NCI-H2196 (cell line): ENCODE measurements around the gene TIGD6.

ENCODE experiments used
- DNase-seq: peaks from one replicate; lab custom pipeline; 2025; ENCODE audit not compliant: unreplicated experiment; lab: John Stamatoyannopoulos, UW

TIGD6 gene

DNA sequence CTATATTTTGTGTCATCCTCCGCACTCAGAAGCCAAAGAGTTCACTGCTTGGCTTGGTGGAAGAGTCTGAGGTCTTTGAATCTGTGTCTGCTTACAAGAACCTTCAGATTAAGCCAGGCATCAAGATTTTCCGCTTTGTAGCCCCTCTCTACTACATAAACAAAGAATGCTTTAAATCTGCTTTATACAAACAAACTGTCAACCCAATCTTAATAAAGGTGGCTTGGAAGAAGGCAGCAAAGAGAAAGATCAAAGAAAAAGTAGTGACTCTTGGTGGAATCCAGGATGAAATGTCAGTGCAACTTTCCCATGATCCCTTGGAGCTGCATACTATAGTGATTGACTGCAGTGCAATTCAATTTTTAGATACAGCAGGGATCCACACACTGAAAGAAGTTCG, 19.2 kb downstream of the TIGD6 start:
- DNase-seq, result no peak

DNA sequence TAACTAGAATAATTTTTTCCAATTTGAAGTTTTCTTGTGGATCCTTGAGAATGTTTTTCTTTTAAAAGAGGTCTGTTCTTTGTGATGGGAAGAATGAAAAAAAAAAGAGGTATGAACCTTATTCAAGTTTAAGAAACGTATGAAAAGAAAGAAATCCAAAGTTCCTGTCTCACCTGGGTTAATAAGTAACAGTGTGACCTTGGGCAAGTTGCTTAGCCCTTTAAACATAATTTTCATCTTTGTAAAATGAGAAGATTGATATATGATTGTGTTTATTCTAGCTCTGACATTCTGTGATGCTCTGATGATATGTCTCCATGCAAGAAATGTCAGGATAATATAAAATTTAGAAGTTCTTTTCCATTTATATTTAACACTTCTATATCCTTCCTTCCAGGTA, 20.6 kb downstream of the TIGD6 start:
- DNase-seq, result no peak

- no peak for DNase-seq
These were observed 25.0 kb downstream of the TIGD6 start for GRCh38 chr5:149975409-149975808.

- no peak for DNase-seq
These were observed 31.1 kb downstream of the TIGD6 start for GRCh38 chr5:149969181-149969930.

DNA sequence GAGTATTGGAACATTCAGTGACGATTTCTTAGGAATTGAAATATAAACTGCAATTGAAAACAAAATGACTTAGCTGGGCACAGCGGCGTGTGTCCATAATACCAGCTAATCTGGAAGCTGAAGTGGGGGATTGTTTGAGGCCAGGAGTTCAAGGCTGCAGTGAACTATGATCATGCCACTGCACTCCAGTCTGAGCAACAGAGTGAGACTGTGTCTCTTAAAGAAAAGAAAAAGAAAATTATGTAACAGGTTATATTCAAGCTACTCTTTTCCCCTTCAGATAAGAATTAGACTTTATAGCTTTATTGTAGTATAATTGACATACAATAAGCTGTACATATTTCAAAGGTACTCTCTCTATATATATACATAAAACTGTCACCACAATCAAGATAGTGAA, 33.5 kb downstream of the TIGD6 start:
- no peak for DNase-seq

DNA sequence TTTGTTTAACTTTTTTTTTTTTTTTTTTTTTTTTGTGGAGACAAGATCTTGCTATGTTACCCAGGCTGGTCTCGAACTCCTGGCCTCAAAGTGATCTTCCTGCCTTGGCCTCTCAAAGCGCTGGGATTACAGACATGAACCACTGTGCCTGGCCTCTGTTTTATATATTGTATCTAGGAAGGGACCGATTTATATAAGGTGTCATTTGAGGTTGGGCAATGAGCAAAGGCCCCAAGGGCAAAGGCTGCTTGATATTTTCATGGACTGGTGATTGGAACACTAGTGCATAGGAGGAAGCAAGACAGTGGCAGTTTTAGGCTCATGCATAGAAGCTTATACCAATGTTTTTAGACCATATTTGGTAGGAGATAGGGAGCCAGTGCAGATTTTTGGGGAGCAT, 36.7 kb downstream of the TIGD6 start:
- no peak for DNase-seq

- DNase-seq, result no peak
These were observed 37.7 kb downstream of the TIGD6 start for GRCh38 chr5:149962601-149963300.

DNA sequence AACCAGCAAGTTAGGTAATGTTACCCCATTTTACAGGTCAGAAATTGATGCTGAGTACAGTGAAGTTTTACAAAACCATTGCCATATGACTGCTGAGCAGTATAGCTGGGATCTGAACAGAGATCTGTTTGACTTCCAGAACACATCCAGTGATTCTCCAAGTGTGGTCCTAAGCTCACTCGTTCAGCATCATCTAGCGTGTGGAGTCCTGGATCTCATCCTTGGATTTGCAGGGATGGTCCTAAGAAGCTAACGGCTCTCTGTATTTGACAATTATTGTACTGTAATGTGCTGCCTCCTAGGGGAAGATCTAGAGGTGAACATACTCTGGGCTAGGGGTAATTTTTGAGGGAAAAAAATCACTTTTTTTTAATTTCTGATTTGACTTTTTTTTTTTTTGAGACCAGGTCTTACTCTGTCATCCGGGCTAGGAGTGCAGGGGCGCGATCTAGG, 38.5 kb downstream of the TIGD6 start:
- peak; percentile 30 for DNase-seq

DNA sequence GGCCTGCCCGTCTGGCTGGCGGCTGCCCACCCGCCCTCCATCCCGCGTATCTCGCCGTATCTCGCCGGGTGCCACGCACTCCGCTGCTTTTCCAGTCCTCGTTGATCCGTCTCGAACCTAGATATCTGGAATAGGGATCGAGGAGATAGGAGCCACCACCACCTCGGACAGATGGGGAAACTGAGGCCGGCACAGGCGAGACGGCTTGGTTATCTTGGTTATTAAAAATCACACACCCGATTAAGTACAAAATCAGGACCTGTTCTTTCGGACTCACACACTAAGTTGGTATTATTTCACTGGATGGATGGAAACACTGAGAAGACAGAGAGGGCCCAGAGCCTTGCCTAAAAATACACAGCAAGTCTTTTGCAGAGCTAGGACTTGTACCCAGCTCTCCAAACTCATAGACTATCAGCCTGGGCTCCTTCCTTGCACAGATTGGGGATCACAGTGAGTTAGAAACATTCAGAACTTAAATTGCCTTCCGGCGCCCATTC, 39.2 kb downstream of the TIGD6 start:
- DNase-seq, result no peak

- peak; percentile 97 for DNase-seq
These were observed 39.9 kb downstream of the TIGD6 start, which contains the start of gene SLC26A2 for GRCh38 chr5:149960272-149961185. SLC26A2 (plus strand) TSS chr5:149960758; CDS start chr5:149977653, 16,895 bp downstream.

GRCh38 chr5:149959406-149960236, 40.8 kb downstream of the TIGD6 start:
- DNase-seq, result peak; percentile 40

GRCh38 chr5:149957855-149958254, 42.6 kb downstream of the TIGD6 start:
- DNase-seq, result no peak

DNA sequence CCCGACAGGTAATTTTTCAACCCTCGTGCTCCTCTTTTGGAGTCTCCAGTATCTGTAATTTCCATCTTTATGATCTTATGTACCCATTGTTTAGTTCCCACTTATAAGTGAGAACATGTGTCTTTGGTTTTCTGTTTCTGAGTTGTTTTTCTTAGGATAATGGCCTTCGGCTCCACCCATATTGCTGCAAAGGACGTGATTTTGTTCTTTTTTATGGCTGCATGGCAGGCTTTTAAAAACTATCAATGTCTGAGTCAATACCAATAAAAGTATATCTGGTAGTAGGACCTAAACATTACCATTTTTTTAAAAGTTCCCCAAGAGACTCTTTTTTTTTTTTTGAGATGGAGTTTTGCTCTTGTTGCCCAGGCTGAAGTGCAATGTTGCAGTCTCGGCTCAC, 43.8 kb downstream of the TIGD6 start:
- no peak for DNase-seq

DNA sequence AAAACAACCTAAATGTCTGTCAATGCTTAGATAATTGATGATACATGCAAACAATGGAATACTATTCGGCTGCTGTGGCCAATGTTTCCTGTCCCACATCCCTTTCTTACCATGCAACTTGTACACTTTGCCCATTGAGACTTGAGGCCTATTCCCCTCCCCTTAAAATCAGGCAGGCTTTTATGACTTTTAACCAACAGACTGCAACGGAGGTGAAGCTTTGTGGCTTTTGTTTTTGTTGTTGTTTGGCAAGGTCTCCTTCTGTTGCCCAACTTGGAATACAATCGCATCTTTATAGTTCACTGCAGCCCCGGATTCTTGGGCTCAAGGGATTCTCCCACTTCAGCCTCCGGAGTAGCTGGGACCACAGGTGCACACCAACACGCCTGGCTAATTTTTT, 45.7 kb downstream of the TIGD6 start:
- no peak for DNase-seq

GRCh38 chr5:149953436-149954121, 46.9 kb downstream of the TIGD6 start:
- no peak for DNase-seq

DNA sequence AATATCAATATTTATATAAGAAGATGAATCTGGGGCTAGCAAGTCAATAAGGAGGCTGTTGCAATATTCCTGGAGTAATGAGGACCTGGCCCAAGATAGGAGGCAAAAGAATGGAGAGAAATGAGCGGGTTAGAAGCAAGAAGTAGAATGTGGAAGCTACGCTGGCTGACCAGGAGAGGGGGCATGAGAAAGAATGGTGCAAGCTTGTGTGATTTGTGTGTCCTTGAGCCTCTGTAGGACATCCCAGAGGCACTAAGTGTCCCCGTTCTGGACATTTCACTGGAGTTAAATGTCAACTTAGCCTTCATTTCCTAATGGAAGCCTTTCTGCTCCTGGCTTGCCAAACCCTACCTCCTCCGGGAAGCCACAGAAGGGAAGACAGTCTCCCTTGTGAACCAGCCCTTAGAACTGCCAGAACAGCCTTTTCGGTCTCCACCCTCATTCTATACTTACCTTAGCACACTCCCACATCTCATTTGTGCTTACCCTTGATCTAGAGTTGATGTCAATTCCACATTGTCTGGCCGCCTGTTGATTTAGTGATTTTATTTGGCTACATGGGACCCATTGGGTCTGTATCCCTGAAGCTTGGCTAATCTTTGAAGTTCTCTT, 49.2 kb downstream of the TIGD6 start:
- DNase-seq, result no peak

GRCh38 chr5:149948993-149949392, 51.5 kb downstream of the TIGD6 start:
- no peak for DNase-seq

DNA sequence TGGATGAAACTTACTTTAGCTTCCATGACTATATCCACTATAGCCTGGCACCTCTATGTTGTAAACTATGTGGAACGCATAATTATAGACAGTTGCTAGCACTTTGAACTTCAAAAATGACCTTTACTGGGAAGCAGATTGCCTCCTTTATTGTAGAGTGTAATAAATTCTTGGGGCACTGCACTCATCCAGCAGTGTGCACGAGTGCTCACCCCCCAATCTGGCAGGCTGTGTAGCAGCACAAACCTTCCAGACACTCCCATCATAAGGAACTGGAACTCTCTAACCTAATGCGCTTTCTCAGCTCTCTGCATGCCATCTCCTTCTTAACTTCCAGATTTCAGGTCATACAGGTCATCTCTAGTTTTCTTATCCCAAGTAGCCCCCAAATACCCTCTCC, 54.3 kb downstream of the TIGD6 start:
- no peak for DNase-seq

DNA sequence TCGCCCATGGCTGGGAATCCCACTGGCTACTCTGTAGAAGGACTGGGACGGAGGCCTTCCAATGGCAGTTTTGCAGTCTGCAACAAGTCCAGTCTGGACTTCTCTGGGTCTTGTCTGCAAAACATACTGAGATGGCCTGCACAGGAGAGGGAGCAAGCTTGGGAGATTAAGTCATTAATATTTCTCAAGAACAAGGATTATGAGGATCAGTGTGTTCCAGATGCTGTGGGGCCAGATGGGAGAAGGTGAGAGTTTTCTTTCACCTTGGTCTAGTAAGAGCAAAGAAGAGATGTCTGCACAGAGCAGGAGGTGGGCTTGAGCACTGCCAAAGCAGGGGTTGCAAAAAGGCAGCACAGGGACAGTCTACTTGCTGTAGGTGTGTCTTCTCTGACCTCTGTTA, 55.8 kb downstream of the TIGD6 start, which contains the start of gene PDE6A:
Gene PDE6A, minus strand, starts transcription at position 128 of the 400 bp plus-strand sequence. Its CDS starts 120 bp downstream, at position 8.
- no peak for DNase-seq
